Pulmonary artery endothelial cell (primary cell): ENCODE measurements around the gene PRDM2. TPM values are rescaled to one million over a fixed set of nuclear protein-coding genes. Genes with fewer than 3 reads are reported as not detected.

Experiments
- DNase-seq: peaks from one replicate; pipeline ENCODE4 v3.0.0-alpha.2; 2011; ENCODE audit warnings: low read depth, low spot score
- total RNA-seq: library from RNA; depleted of rRNA; stranded (reverse); fragments of >200 nt; gene quantifications from 2 replicates; pipeline ENCODE4 v1.2.3, GENCODE V29; 2014

Gene PRDM2
- total RNA-seq, 1 donor from 2014 or later, result 4.9 TPM

DNA sequence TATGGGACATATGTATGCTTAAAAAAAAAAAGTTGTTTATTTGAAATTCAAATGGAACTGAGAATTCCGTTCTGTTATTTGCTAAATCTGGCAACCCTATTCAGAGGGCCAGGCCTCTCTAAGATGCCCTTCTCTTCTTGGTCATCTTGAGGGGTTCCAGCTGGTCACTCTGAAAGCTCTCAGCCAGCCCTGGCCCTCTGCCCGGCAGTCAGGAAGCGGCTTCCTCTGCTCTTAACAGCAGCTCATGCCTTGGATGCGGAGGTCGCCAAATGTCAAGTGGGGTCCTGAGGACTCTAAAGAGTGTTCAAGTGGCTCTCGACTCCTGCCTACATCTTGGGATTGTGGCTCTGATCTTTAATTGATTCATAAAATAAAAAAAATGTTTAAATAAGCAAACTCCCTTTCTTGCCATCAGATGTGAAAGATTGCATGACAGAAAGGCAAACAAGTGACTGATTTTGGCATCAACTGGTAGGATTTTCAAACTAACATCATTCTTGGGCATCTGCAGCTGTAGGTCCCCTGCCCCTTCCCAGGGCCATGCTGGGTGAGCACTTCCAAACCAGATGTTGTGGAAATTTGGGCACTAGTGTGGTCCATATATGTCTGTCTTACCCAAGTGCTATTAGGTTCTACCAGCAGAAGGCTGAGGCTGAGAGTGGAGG, 130.8 kb downstream of the PRDM2 start:
- DNase-seq, result no peak

- DNase-seq, result no peak
Observed at GRCh38 chr1:13832100-13832499, 132.1 kb downstream of the PRDM2 start.

DNA sequence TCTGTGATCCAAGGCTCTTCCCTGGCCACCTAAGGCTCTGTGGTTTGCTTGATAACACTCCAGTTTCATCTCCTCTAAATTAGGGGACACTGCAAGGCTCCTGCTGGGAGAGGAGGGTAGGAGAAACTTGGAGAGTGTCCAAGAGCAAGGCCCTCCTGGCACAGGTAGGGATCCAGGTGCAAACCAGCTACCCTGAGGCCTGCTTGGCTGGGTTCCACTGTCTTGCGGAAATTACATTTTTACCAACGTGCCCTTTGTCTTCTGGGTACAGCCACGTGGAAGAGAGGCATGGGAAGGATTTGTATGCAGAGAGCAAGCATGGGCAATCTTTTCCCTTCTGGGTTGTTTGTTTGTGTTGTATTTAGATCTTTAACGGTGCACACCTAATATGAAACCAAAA, 132.5 kb downstream of the PRDM2 start:
- DNase-seq, result no peak

GRCh38 chr1:13836136-13836535, 136.1 kb downstream of the PRDM2 start:
- no peak for DNase-seq

- DNase-seq, result no peak
Observed at GRCh38 chr1:13836631-13837030, 136.6 kb downstream of the PRDM2 start.

GRCh38 chr1:13838236-13838635, 138.2 kb downstream of the PRDM2 start:
- no peak for DNase-seq

DNA sequence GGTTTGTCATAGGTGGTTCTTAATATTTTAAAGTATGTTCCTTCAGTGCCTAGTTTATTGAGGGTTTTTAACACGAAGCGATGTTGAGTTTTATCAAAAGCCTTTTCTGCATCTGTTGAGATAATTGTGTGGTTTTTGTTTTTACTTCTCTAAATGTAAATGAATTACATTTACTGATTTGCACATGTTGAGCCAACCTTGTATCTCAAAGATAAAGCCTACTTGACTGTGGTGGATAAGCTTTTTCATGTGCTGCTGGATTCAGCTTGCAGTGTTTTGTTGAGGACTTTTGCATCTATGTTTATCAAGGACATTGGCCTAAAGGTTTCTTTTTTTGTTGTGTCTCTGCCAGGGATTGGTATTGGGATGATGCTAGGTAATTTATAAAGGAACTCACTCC, 142.5 kb downstream of the PRDM2 start:
- no peak for DNase-seq

DNA sequence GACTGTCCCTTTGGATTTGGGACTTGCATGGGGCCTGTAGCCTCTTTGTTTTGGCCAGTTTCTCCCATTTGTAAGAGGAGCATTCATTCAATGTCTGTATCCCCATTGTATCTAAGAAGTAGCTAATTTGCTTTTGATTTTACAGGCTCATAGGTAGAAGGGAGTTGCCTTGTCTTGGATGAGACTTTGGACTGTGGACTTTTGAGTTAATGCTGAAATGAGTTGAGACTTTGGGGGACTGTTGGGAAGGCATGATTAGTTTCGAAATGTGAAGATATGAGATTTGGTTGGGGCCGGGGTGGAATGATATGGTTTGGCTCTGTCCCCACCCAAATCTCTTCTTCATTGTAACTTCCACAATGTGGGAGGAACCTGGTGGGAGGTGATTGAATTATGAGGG, 151.7 kb downstream of the PRDM2 start:
- DNase-seq, result no peak

- no peak for DNase-seq
Observed at GRCh38 chr1:13855554-13855953, 155.6 kb downstream of the PRDM2 start.

- no peak for DNase-seq
Observed at GRCh38 chr1:13860031-13860430, 160.0 kb downstream of the PRDM2 start.

- DNase-seq, result no peak
Observed at GRCh38 chr1:13864760-13865159, 164.8 kb downstream of the PRDM2 start.

DNA sequence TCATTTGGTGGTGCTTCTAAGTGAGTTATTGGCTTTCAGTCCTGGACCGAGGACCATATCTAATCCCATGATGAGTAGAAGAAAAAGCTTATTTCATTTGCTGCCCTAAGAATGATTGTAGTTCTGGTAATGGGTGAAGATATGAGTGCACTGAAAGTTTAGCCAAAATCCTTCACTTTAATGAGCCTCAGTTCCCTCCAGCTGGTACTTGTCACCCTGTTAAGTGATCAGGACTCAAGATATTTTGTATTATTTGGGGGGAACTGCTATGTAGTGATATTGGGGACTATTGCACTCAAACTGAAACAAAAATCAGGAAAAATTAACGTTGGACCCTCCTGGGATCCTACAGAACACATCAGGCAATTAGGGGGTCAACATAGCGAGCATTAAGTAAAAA, 165.9 kb downstream of the PRDM2 start:
- no peak for DNase-seq

DNA sequence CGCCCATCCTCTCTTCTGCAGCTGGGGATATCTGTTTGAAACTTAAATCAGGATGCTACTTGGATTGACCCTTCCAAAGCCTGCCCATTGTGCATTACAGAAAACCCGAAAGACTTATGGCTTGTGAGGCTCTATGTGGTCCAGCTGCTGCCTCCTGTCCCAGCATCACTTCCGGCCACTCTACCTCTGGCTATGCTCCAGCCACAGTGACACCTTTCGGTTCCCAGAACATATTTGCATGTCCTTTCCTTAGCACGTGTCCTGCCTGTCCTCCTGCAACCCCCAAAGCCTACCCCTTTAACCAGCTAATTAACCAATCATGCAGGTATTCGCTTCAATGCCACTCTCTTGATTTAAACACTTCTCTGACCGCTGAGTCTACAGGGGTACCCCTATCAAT, 167.6 kb downstream of the PRDM2 start:
- no peak for DNase-seq

- no peak for DNase-seq
Observed at GRCh38 chr1:13869172-13869797, 169.3 kb downstream of the PRDM2 start.

DNA sequence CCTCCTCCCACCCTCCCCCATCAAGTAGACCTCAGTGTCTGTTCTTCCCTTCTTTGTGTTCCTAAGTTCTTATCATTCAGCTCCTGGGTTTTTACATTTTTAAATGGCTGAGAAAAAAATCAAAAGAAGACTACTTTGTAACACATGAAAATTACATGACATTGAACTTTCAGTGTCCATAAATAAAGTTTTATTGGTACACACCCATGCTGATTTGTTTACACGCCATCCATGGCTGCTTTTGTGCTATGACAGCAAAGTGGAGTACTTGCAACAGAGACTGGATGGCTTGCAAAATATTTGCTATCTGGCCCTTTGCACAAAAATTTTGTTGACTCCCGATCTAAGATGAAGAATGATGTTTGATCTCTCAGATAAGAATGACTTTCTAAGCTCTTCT, 171.4 kb downstream of the PRDM2 start:
- no peak for DNase-seq

- DNase-seq, result no peak
Observed at GRCh38 chr1:13871886-13872285, 171.9 kb downstream of the PRDM2 start.

- DNase-seq, result no peak
Observed at GRCh38 chr1:13873032-13873431, 173.0 kb downstream of the PRDM2 start.

Other genes with a start within 250 kb of the PRDM2 start
- not detected in 2 replicates for gene LRRC38, start 186.2 kb upstream of the PRDM2 start, total RNA-seq
- not detected in 2 replicates for gene PDPN, start 116.4 kb upstream of the PRDM2 start, total RNA-seq